ENCODE results near the gene GTF2IRD1. TPM values are rescaled to one million over a fixed set of nuclear protein-coding genes. Genes with fewer than 3 reads are reported as not detected.

The GTF2IRD1 gene
- total RNA-seq, 1 donor from 2014 or later: 0.67 TPM

- intact Hi-C loops (cut with micrococcal nuclease): no loop called here
- ATAC-seq (ENCODE audit: low read depth): no peak
Measured at GRCh38 chr7:74480861-74481417, 27.2 kb downstream of the GTF2IRD1 start.

DNA sequence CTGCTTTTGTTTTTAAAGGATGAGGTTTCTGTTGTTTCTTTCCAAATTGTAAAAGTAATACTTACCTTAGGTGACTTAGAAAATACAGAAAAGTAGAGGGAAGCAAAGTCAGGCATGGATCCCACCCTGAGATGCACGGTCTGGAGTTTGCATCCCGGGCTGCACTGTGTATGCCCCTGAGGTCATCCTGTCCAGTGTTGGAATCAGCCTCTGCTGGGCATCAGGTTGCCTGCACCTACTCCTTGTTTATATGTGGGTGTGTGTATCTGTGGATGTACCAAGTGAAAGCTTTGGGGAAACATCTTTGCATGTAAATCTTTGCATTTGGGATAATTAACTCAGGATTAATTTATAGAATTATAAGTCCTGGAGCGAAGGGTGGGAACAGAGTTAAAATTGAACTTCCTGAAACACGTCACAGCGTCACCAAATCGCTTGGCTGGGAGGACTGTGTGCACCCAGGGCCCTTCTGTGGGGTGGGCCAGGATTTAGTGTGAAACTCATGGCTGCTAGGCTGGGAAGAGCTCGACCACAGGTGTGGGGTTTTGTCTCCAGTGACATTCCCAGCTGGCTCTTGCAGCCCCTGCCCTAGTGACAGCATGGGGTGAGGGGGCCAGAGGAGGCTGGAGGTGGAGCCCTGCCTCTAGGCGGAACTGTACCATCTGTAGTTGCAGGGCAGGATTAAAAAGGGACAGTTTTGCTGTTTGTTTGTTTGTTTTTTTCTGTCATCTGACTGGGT, 27.9 kb downstream of the GTF2IRD1 start:
- no peak overlapping the region for H3K27ac Mint-ChIP-seq
- ATAC-seq (ENCODE audit: low read depth): no peak
- no peaks in the 10 kb centered on the region for H3K9me3 Mint-ChIP-seq
- peaks cover 29% of the 10 kb centered on the region for H3K4me1 Mint-ChIP-seq
- ChIA-PET POLR2A (no interaction called here), CTCF (no interaction called here)
- no peaks in the 10 kb centered on the region for H3K36me3 Mint-ChIP-seq (ENCODE audit: low read depth)
- H3K4me3 Mint-ChIP-seq: no peak overlapping the region
- intact Hi-C loops (cut with micrococcal nuclease): no loop called here
- DNase-seq: no peak
- TF ChIP-seq, protein P1, sequence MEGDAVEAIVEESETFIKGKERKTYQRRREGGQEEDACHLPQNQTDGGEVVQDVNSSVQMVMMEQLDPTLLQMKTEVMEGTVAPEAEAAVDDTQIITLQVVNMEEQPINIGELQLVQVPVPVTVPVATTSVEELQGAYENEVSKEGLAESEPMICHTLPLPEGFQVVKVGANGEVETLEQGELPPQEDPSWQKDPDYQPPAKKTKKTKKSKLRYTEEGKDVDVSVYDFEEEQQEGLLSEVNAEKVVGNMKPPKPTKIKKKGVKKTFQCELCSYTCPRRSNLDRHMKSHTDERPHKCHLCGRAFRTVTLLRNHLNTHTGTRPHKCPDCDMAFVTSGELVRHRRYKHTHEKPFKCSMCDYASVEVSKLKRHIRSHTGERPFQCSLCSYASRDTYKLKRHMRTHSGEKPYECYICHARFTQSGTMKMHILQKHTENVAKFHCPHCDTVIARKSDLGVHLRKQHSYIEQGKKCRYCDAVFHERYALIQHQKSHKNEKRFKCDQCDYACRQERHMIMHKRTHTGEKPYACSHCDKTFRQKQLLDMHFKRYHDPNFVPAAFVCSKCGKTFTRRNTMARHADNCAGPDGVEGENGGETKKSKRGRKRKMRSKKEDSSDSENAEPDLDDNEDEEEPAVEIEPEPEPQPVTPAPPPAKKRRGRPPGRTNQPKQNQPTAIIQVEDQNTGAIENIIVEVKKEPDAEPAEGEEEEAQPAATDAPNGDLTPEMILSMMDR (IDR thresholded peaks at IDR 0.05): no peak
- H3K27me3 Mint-ChIP-seq: peaks cover 15% of the 10 kb centered on the region

More at GRCh38 chr7:74480861-74481417, 27.2 kb downstream of the GTF2IRD1 start:
- H3K36me3 Mint-ChIP-seq (ENCODE audit: low read depth): no peaks in the 10 kb centered on the region
- no peak overlapping the region for H3K4me3 Mint-ChIP-seq
- TF ChIP-seq, protein P1 (IDR thresholded peaks at IDR 0.05): no peak
- POLR2A ChIA-PET: no interaction called here
- H3K4me1 Mint-ChIP-seq: peaks cover 29% of the 10 kb centered on the region
- no peak for DNase-seq
- no peak overlapping the region for H3K27ac Mint-ChIP-seq
- CTCF ChIA-PET: no interaction called here
- peaks cover 15% of the 10 kb centered on the region for H3K27me3 Mint-ChIP-seq
- no peaks in the 10 kb centered on the region for H3K9me3 Mint-ChIP-seq

- no peak for ATAC-seq (ENCODE audit: low read depth)
- POLR2A ChIA-PET: no interaction called here
- CTCF ChIA-PET: no interaction called here
Measured at GRCh38 chr7:74482197-74482467, 28.4 kb downstream of the GTF2IRD1 start.

GRCh38 chr7:74482629-74483401, 29.1 kb downstream of the GTF2IRD1 start:
- CTCF ChIA-PET: no interaction called here
- peaks cover 29% of the 10 kb centered on the region for H3K4me1 Mint-ChIP-seq

More at GRCh38 chr7:74482197-74482467, 28.4 kb downstream of the GTF2IRD1 start:
- Mint-ChIP-seq H3K27me3 (peaks cover 15% of the 10 kb centered on the region), H3K9me3 (no peaks in the 10 kb centered on the region), H3K4me3 (no peak overlapping the region), H3K27ac (no peak overlapping the region), H3K36me3 (ENCODE audit: low read depth) (no peaks in the 10 kb centered on the region), H3K4me1 (peaks cover 29% of the 10 kb centered on the region)
- no peak for DNase-seq
- TF ChIP-seq, protein P1 (IDR thresholded peaks at IDR 0.05): no peak
- intact Hi-C loops (cut with micrococcal nuclease): no loop called here

More at GRCh38 chr7:74482629-74483401, 29.1 kb downstream of the GTF2IRD1 start:
- DNase-seq: no peak
- peaks cover 15% of the 10 kb centered on the region for H3K27me3 Mint-ChIP-seq
- H3K36me3 Mint-ChIP-seq (ENCODE audit: low read depth): no peaks in the 10 kb centered on the region
- no peak overlapping the region for H3K4me3 Mint-ChIP-seq
- H3K27ac Mint-ChIP-seq: no peak overlapping the region
- ATAC-seq (ENCODE audit: low read depth): no peak
- no peaks in the 10 kb centered on the region for H3K9me3 Mint-ChIP-seq
- intact Hi-C loops (cut with micrococcal nuclease): no loop called here
- TF ChIP-seq, protein P1 (IDR thresholded peaks at IDR 0.05): no peak
- POLR2A ChIA-PET: no interaction called here
